Keratinocyte (primary cell): ENCODE measurements around the gene WNK2. TPM values are rescaled to one million over a fixed set of nuclear protein-coding genes. Genes with fewer than 3 reads are reported as not detected.

Experiments used
- DNase-seq: peaks from one replicate; pipeline ENCODE4 v3.0.0-alpha.2; 2011; ENCODE audit warnings: low read depth, missing footprints, low spot score
- FAIRE-seq: peaks from 2 replicates; lab custom pipeline; 2011; peaks lifted over from hg19 to GRCh38; lab: Jason Lieb, UNC
- H2AFZ ChIP-seq: 2 replicates; pipeline ENCODE4 v1.6.0; 2012; ENCODE audit warnings: low read length, control low read depth, inconsistent platforms; ENCODE audit not compliant: control insufficient read depth
- H3K27ac ChIP-seq: 2 replicates; pipeline ENCODE4 v1.5.1; 2011; ENCODE audit warnings: low read length; ENCODE audit not compliant: control insufficient read depth, insufficient read depth
- H3K27me3 ChIP-seq: 3 replicates; pipeline ENCODE4 v1.6.0; 2011; ENCODE audit warnings: low read length; ENCODE audit not compliant: control insufficient read depth, insufficient read depth; ENCODE audit errors: extremely low read depth
- H3K36me3 ChIP-seq, 2 experiments: 2 replicates in 1 of 2; 3 replicates in 1 of 2; pipeline ENCODE4 v1.5.1; 2011; ENCODE audit warnings: low read length in 2 of 2, mild to moderate bottlenecking in 1 of 2; ENCODE audit not compliant: control insufficient read depth in 2 of 2, insufficient read depth in 2 of 2; ENCODE audit errors: extremely low read depth in 1 of 2
- H3K4me1 ChIP-seq: 3 replicates; pipeline ENCODE4 v1.5.1; 2011; ENCODE audit warnings: low read length; ENCODE audit not compliant: control insufficient read depth, insufficient read depth; ENCODE audit errors: extremely low read depth
- H3K4me2 ChIP-seq: 3 replicates; pipeline ENCODE4 v1.6.0; 2011; ENCODE audit warnings: low read depth, low read length; ENCODE audit not compliant: control insufficient read depth, insufficient read depth; ENCODE audit errors: extremely low read depth
- H3K4me3 ChIP-seq, 3 experiments: fragments of 200-600 bp in 1 of 3; sonication (generic) in 1 of 3; 2 replicates in 2 of 3; 3 replicates in 1 of 3; pipeline ENCODE4 v1.5.1; 2011 to 2016; ENCODE audit warnings: low read length in 3 of 3, mild to moderate bottlenecking in 3 of 3, control low read depth in 2 of 3, inconsistent platforms in 1 of 3, low read depth in 1 of 3, mixed read lengths in 1 of 3, mixed run types in 1 of 3, moderate library complexity in 1 of 3; ENCODE audit not compliant: control insufficient read depth in 2 of 3, insufficient read depth in 2 of 3; ENCODE audit errors: extremely low read depth in 1 of 3
- H3K79me2 ChIP-seq: 2 replicates; pipeline ENCODE4 v1.6.0; 2012; ENCODE audit warnings: low read length; ENCODE audit not compliant: control insufficient read depth, insufficient read depth
- H3K9ac ChIP-seq: 3 replicates; pipeline ENCODE4 v1.6.0; 2011; ENCODE audit warnings: low read length; ENCODE audit not compliant: control insufficient read depth, insufficient read depth; ENCODE audit errors: extremely low read depth
- H3K9me1 ChIP-seq: 3 replicates; pipeline ENCODE4 v1.6.0; 2011; ENCODE audit warnings: low read length; ENCODE audit not compliant: control insufficient read depth, insufficient read depth; ENCODE audit errors: extremely low read depth
- H3K9me3 ChIP-seq: 2 replicates; pipeline ENCODE4 v1.5.1; 2012; ENCODE audit warnings: low read depth, low read length; ENCODE audit not compliant: control insufficient read depth
- H4K20me1 ChIP-seq: 3 replicates; pipeline ENCODE4 v1.6.0; 2011; ENCODE audit warnings: low read length; ENCODE audit not compliant: control insufficient read depth, insufficient read depth; ENCODE audit errors: extremely low read depth
- CTCF ChIP-seq, 3 experiments: IDR thresholded peaks in 1 of 3; conservative IDR thresholded peaks in 1 of 3; optimal IDR thresholded peaks in 1 of 3; 2 replicates in 2 of 3; 3 replicates in 1 of 3; pipeline versions ENCODE3 to v1.5.1; 2011; ENCODE audit warnings: low read length in 3 of 3, mild to moderate bottlenecking in 3 of 3, moderate library complexity in 2 of 3, control low read depth in 1 of 3, inconsistent platforms in 1 of 3; ENCODE audit not compliant: insufficient read depth in 2 of 3; ENCODE audit errors: extremely low read depth in 1 of 3
- EZH2 ChIP-seq: IDR thresholded peaks from one replicate; pipeline ENCODE4 v1.6.1; 2012; ENCODE audit warnings: inconsistent platforms, mild to moderate bottlenecking, low read length, moderate library complexity
- dilution Hi-C: fragments of 300-500 bp; cut with MboI; formaldehyde crosslinking; loops from one replicate; pipeline ENCODE4 v1.7.0; 2020; ENCODE audit warnings: low sequenced_read_pairs; ENCODE audit not compliant: extremely low pct_ligation_motif_present
- polyA plus RNA-seq, 5 experiments: library from polyadenylated mRNA; depleted of rRNA in 3 of 5; stranded (reverse) in 3 of 5; stranded (forward) in 1 of 5; unstranded in 1 of 5; fragments of >200 nt; gene quantifications; 1 replicate in 1 of 5; 2 replicates in 3 of 5; 3 replicates in 1 of 5; pipeline versions ENCODE4 v1.2.1 to v1.2.3, GENCODE V29; 2011 to 2012; ENCODE audit warnings: missing spikeins in 2 of 5, low read depth in 1 of 5, low replicate concordance in 1 of 5

The WNK2 gene
- polyA plus RNA-seq, 1 donor (not counting 4 experiments of a cell fraction or from before 2014, with no cell fraction given): not detected

DNA sequence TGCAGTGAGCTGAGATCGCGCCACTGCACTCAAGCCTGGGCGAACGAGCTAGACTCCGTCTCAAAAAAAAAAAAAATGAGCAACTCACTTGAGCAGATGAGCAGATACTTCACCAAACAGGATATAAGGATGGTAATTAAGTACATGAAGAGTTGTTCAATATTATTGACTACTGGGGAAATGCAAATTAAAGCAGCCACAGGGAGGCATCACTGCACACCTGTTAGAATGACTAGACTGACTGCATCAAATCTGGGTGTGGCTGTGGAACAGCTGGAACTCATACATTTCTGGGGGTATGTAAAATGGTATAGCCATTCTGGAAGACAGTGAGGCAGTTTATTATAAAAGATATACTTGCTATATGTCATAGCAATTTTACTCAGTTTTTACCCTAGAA is 93.0 kb downstream of the WNK2 start:
- Histone ChIP-seq H4K20me1 (no peaks in the 10 kb centered on the region), H3K4me1 (peaks cover 7% of the 10 kb centered on the region), H3K79me2 (no peaks in the 10 kb centered on the region), H3K36me3 (no peaks in the 10 kb centered on the region), H3K4me2 (no peak overlapping the region), H3K4me3 (no peak overlapping the region), H3K27ac (no peak overlapping the region), H3K9ac (no peak overlapping the region), H2AFZ (no peak overlapping the region), H3K27me3 (no peaks in the 10 kb centered on the region), H3K9me1 (no peaks in the 10 kb centered on the region), H3K9me3 (no peaks in the 10 kb centered on the region)
- DNase-seq (no peak), FAIRE-seq (no peak)
- dilution Hi-C loops: no loop called here
- TF ChIP-seq CTCF (optimal IDR thresholded peaks at IDR 0.05 in 1 of 3, IDR thresholded peaks at IDR 0.05 in 1 of 3, conservative IDR thresholded peaks at IDR 0.05 in 1 of 3; ENCODE audit: extremely low read depth in 1 of 3, insufficient read depth in 2 of 3, low read length in 3 of 3) (peak in 1 of 3 experiments; percentile 30), EZH2 (no peak)

DNA sequence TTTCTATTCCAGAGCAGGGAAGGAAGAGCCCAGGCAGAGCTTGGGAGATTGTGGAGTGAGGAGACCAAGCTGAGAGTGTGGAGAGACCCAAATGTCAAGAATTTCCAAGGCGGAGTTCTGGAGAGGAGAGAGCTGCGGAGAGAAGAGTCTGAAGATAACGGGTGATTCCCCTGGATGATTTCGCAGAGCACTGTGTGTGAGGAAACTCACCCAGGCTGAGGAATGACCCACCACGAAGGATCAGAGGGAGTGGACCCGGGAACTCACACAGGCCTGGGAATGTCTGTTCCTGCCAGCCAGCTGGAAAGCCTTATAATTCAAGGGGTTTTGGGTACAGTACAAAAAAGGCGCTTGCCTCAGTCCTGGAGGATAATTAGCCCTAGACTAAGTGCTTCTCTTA is 94.2 kb downstream of the WNK2 start:
- no peak overlapping the region for H3K4me2 ChIP-seq
- H3K9ac ChIP-seq: no peak overlapping the region
- peaks cover 7% of the 10 kb centered on the region for H3K4me1 ChIP-seq
- H3K4me3 ChIP-seq: no peak overlapping the region
- FAIRE-seq (no peak), DNase-seq (no peak)
- no peaks in the 10 kb centered on the region for H3K9me1 ChIP-seq
- H2AFZ ChIP-seq: no peak overlapping the region
- H3K36me3 ChIP-seq: no peaks in the 10 kb centered on the region
- TF ChIP-seq CTCF (optimal IDR thresholded peaks at IDR 0.05 in 1 of 3, IDR thresholded peaks at IDR 0.05 in 1 of 3, conservative IDR thresholded peaks at IDR 0.05 in 1 of 3; ENCODE audit: extremely low read depth in 1 of 3, insufficient read depth in 2 of 3, low read length in 3 of 3): no peak
- TF ChIP-seq EZH2: no peak
- dilution Hi-C loops: no loop called here
- no peaks in the 10 kb centered on the region for H4K20me1 ChIP-seq
- no peaks in the 10 kb centered on the region for H3K9me3 ChIP-seq
- no peaks in the 10 kb centered on the region for H3K27me3 ChIP-seq
- H3K27ac ChIP-seq: no peak overlapping the region
- no peaks in the 10 kb centered on the region for H3K79me2 ChIP-seq
